ENCODE results near the gene PGF. TPM values are rescaled to one million over a fixed set of nuclear protein-coding genes. Genes with fewer than 3 reads are reported as not detected.

Gene PGF
- total RNA-seq (2016; rRNA removed; fragmentation: Illumina TruSeq; extraction: Trizol) = 20.3 and 27.5 TPM in 2 replicates
- 13.0 and 16.2 TPM in 2 replicates for total RNA-seq (2016; cell fraction: cytosol; rRNA removed; fragmentation: Illumina TruSeq; extraction: Trizol; ENCODE audit: low read depth)
- 17.4 and 28.0 TPM in 2 replicates for total RNA-seq (2016; cell fraction: insoluble cytoplasmic fraction; rRNA removed; fragmentation: Illumina TruSeq; extraction: Trizol)
- 29.3 and 35.9 TPM in 2 replicates for total RNA-seq (2016; cell fraction: membrane; rRNA removed; fragmentation: Illumina TruSeq; extraction: Trizol)
- total RNA-seq (2016; cell fraction: nucleus; rRNA removed; fragmentation: Illumina TruSeq; extraction: Trizol) = 17.6 and 20.1 TPM in 2 replicates
- 10.7 and 15.9 TPM in 2 replicates for polyA plus RNA-seq (2011; rRNA removed)
- polyA plus RNA-seq (2011; cell fraction: cytosol; rRNA removed) = 10.4 and 12.8 TPM in 2 replicates
- polyA plus RNA-seq (2011; cell fraction: nucleus; rRNA removed) = 16.7 and 17.3 TPM in 2 replicates
- 12.1 and 22.6 TPM in 2 replicates for polyA plus RNA-seq (2012)
- 11.5 and 14.9 TPM in 2 replicates for polyA plus RNA-seq (2016; cell fraction: cytosol; fragmentation: Illumina TruSeq; extraction: Trizol; ENCODE audit: low read depth)
- polyA plus RNA-seq (2016; cell fraction: insoluble cytoplasmic fraction; fragmentation: Illumina TruSeq; extraction: Trizol; ENCODE audit: low read depth) = 21.6 and 21.8 TPM in 2 replicates
- polyA plus RNA-seq (2016; cell fraction: membrane; fragmentation: Illumina TruSeq; extraction: Trizol; ENCODE audit: low read depth) = 24.0 and 29.9 TPM in 2 replicates
- polyA plus RNA-seq (2016; cell fraction: nucleus; fragmentation: Illumina TruSeq; extraction: Trizol; ENCODE audit: insufficient read depth, low read depth) = 31.6 and 33.1 TPM in 2 replicates
- polyA minus RNA-seq (2011; rRNA and poly(A)+ RNA removed; ENCODE audit: low replicate concordance) = 0.12 and 15.6 TPM in 2 replicates
- polyA minus RNA-seq (2011; cell fraction: cytosol; rRNA and poly(A)+ RNA removed) = 9.2 and 10.9 TPM in 2 replicates
- 12.9 and 21.1 TPM in 2 replicates for polyA minus RNA-seq (2011; cell fraction: nucleus; rRNA and poly(A)+ RNA removed)
- Bru-seq, nascent RNA = percentile 67 among the genes with signal in this experiment
- percentile 62 among the genes with signal in this experiment for BruChase-seq, experiment 1, labeled RNA remaining after a 6-hour chase
- BruChase-seq, experiment 2, labeled RNA remaining after a 2-hour chase = percentile 65 among the genes with signal in this experiment
- long read RNA-seq, experiment 1, transcript PGF-203 (6 exons, 1,699 nt) = minor isoform, 35 of 98 reads
- long read RNA-seq, experiment 1, transcript PGF-201 (7 exons, 1,693 nt) = minor isoform, 6 of 98 reads
- long read RNA-seq, experiment 1, transcript PGF-206 (7 exons, 1,927 nt) = major isoform, 40 of 98 reads
- long read RNA-seq, experiment 1, partial matches to known transcripts = 2 of 98 reads
- long read RNA-seq, experiment 1, other reads (novel, unspliced or antisense) = 13 of 98 reads
- long read RNA-seq, experiment 2, transcript PGF-206 (7 exons, 1,927 nt) = minor isoform, 43 of 150 reads
- long read RNA-seq, experiment 2, transcript PGF-201 (7 exons, 1,693 nt) = minor isoform, 9 of 150 reads
- long read RNA-seq, experiment 2, transcript PGF-203 (6 exons, 1,699 nt) = major isoform, 45 of 150 reads
- long read RNA-seq, experiment 2, partial matches to known transcripts = 8 of 150 reads
- long read RNA-seq, experiment 2, other reads (novel, unspliced or antisense) = 42 of 150 reads

DNA sequence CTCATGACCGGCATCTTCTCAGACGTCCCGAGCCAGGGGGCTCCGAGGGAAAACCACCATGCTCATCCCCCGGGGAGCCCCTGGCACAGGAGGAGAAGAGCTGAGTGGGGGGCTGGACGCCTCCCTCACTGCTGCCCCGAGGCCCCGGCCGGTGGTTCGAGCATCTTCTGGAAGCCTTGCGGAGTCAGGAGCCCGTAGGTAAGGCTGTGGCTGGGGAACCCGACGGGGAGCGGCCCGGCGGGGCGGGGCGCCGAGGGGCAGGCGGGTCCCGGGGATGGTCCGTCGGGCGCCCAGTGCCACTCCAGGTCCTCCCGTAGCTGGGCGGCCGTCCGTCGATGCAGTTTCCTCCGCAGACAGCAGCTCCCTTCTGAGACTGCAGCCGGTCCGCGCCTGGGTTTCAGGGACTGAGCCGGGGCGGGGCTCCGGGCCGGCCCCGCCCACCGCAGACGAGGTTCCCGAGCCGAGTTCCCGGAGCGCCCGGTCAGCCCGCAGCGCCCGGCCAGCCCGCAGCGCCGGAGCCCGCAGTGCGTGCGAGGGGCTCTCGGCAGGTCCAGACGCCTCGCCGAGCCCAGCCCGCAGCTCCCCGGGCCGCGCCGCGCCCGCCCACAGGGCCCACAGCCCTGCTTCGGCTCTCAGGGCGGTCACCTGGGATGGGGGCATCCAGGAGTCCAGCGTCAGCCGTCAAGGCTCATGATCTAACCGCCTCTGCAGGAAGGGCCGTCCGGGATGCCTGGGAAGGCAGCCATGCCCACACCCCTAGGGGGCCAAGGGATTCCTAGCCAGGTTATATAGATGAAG lies at the start of gene PGF:
Gene PGF (minus strand): TSS at position 369 of the 798 bp plus-strand sequence. CDS start 355 bp downstream, at position 14.
- WGBS (ENCODE audit: low lambda C conversion rate) = no CpG with 5 or more reads among the region's 73 CpGs
- Histone ChIP-seq H3K9ac (ENCODE audit: insufficient read depth, low read depth, low read length) (peak within 1 kb of the TSS; percentile 78), H3K27ac (ENCODE audit: extremely low read length, insufficient read depth, low read length) (peak within 1 kb of the TSS; percentile 97), H3K27me3 (ENCODE audit: control insufficient read depth in 1 of 2, insufficient read depth in 2 of 2, low read length in 2 of 2) (no peaks in the 10 kb centered on the region), H3K4me2 (ENCODE audit: low read depth, low read length) (peak within 1 kb of the TSS; percentile 92), H2AFZ (ENCODE audit: low read length) (peak within 1 kb of the TSS; percentile 20), H3K4me1 (ENCODE audit: insufficient read depth, low read length) (peaks cover 63% of the 10 kb centered on the region), H4K20me1 (ENCODE audit: insufficient read depth, low read length) (no peaks in the 10 kb centered on the region), H3K9me3 (ENCODE audit: low read length) (no peaks in the 10 kb centered on the region), H3K4me3 (replicated peaks in 1 of 3; ENCODE audit: insufficient read depth in 1 of 3, low read depth in 2 of 3, low read length in 3 of 3) (peak within 1 kb of the TSS; percentile 75 to 86 (median 80)), H3K79me2 (ENCODE audit: insufficient read depth, low read length) (peaks cover 15% of the 10 kb centered on the region), H3K36me3 (replicated peaks in 1 of 2; ENCODE audit: control insufficient read depth in 1 of 2, insufficient read depth in 2 of 2, low read length in 2 of 2) (no peaks in the 10 kb centered on the region; a peak in 1 of 5 replicates)
- in situ Hi-C loops (cut with HindIII; ENCODE audit: extremely low pct_ligation_motif_present, low pct_unique_long_range_greater_than_20kb) = no loop called here
- TSS peak; percentile 62 for BruUV-seq (replicated peaks)
- ATAC-seq (peak; percentile 57), FAIRE-seq (no peak), DNase-seq (ENCODE audit: low spot score) (no peak)
- intact Hi-C loops (cut with micrococcal nuclease; ENCODE audit: unreplicated experiment) = loop anchor here (2.0 kb wide), 1 partner anchor 47 kb away; the partner anchor contains the start of gene EIF2B2
- POLR2A ChIA-PET = interaction anchor here (0.7 to 2.9 kb wide), 16 partner anchors 9 to 114 kb away, joined by 3 to 14 read pairs (median 4); partner anchors contain the start of genes EIF2B2, RPS6KL1 and ZC2HC1C
- CTCF ChIA-PET (ENCODE audit: low intra/inter-chr PET ratio, low total read pairs) = no interaction called here
- TF ChIP-seq, protein P1, sequence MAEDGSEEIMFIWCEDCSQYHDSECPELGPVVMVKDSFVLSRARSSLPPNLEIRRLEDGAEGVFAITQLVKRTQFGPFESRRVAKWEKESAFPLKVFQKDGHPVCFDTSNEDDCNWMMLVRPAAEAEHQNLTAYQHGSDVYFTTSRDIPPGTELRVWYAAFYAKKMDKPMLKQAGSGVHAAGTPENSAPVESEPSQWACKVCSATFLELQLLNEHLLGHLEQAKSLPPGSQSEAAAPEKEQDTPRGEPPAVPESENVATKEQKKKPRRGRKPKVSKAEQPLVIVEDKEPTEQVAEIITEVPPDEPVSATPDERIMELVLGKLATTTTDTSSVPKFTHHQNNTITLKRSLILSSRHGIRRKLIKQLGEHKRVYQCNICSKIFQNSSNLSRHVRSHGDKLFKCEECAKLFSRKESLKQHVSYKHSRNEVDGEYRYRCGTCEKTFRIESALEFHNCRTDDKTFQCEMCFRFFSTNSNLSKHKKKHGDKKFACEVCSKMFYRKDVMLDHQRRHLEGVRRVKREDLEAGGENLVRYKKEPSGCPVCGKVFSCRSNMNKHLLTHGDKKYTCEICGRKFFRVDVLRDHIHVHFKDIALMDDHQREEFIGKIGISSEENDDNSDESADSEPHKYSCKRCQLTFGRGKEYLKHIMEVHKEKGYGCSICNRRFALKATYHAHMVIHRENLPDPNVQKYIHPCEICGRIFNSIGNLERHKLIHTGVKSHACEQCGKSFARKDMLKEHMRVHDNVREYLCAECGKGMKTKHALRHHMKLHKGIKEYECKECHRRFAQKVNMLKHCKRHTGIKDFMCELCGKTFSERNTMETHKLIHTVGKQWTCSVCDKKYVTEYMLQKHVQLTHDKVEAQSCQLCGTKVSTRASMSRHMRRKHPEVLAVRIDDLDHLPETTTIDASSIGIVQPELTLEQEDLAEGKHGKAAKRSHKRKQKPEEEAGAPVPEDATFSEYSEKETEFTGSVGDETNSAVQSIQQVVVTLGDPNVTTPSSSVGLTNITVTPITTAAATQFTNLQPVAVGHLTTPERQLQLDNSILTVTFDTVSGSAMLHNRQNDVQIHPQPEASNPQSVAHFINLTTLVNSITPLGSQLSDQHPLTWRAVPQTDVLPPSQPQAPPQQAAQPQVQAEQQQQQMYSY (CRISPR knock-in tag; IDR thresholded peaks at IDR 0.05) = peak; percentile 93
- TF ChIP-seq ZNF138 (CRISPR knock-in tag; IDR thresholded peaks at IDR 0.05; ENCODE audit: low read depth) = no peak
- no peak for TF ChIP-seq TSC22D2 (CRISPR knock-in tag; IDR thresholded peaks at IDR 0.05; ENCODE audit: borderline replicate concordance)
- TF ChIP-seq, protein P2, sequence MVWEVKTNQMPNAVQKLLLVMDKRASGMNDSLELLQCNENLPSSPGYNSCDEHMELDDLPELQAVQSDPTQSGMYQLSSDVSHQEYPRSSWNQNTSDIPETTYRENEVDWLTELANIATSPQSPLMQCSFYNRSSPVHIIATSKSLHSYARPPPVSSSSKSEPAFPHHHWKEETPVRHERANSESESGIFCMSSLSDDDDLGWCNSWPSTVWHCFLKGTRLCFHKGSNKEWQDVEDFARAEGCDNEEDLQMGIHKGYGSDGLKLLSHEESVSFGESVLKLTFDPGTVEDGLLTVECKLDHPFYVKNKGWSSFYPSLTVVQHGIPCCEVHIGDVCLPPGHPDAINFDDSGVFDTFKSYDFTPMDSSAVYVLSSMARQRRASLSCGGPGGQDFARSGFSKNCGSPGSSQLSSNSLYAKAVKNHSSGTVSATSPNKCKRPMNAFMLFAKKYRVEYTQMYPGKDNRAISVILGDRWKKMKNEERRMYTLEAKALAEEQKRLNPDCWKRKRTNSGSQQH (CRISPR knock-in tag; IDR thresholded peaks at IDR 0.05; ENCODE audit: low read depth) = 0 out of 2 replicates have a peak, but pooled peaks have one; percentile 12
- no peak for TF ChIP-seq KAT2B (IDR thresholded peaks at IDR 0.05; ENCODE audit: borderline replicate concordance, low read depth, low read length)
- TF ChIP-seq ZNF772 (CRISPR knock-in tag; IDR thresholded peaks at IDR 0.05) = peak; percentile 49; the same call in 1 of the 2 replicates
- TF ChIP-seq SMARCE1 (IDR thresholded peaks at IDR 0.05; ENCODE audit: borderline replicate concordance) = no peak
